NCI-H345 treated with DMSO at 0.1 percent for 48 hours (cell line): ENCODE measurements around the gene KAT7.

Experiments used
- DNase-seq: peaks from one replicate; lab custom pipeline; 2025; ENCODE audit not compliant: unreplicated experiment; lab: John Stamatoyannopoulos, UW

Gene KAT7

DNA sequence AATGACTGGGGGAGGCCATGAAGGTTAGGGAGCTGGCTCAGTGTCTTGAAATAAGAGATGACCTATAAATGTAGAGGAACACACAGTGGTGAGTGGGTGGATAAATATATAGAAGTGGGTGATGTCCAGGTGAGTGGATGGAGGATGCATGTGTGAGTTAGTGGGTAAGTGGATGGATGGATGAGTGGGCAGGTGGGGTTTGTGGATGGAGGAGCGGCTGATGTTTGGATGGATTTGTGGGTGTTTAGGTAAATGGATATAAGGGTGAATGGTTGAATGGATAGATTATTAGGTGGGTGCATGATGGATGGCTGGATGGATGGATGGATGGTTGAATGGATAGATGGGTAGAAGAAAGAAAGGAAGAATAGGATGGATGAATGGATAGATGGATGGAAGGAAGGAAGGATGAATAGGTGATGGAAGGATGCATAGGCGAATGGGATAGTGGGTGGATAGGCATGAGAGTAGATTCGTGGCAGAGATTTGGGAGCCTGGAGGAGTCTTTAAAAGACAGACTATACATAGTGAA, 78.5 kb downstream of the KAT7 start:
- no peak for DNase-seq

- no peak for DNase-seq
Measured at GRCh38 chr17:49869038-49869374, 80.5 kb downstream of the KAT7 start.

- DNase-seq = no peak
Measured at GRCh38 chr17:49870298-49870697, 81.8 kb downstream of the KAT7 start.

DNA sequence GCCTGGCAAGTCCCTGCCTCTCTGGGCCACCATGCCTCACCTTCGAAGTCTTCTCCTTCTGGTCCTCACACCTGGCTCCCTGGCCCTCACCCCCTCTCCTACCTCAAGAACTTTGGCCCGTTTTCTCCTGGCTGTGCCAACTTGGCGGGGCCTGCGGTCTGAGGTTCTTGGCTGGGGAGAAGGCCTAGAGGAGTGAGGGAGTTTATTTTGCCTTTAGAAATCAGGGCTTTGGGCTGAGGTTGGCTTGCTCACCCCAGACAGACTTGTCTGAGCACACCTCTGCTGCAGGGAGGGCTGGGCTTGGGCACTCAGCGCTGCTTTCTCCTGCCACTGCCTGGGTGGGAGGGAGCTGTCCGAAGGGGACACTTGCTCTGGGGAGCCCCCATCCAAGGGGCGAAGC, 82.7 kb downstream of the KAT7 start:
- DNase-seq = no peak

GRCh38 chr17:49872754-49873377, 84.4 kb downstream of the KAT7 start:
- DNase-seq = no peak

- DNase-seq = peak; percentile 75
Measured at GRCh38 chr17:49873466-49873865, 85.0 kb downstream of the KAT7 start.

DNA sequence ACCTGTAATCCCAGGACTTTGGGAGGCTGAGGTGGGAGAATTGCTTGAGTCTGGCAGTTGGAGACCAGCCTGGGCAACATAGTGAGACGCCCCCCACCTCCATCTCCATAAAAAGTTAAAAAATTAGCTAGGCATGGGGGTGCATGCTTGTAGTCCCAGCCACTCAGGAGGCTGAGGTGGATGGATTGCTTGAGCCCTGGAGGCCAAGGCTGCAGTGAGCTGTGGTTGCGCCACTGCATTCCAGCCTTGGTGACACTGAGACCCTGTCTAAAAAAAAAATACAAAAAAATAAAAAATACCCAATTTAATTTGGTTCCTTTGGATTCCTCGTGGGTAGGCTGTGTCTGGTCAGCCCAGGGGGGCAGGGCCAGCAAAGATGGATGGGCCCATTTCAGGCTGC, 85.4 kb downstream of the KAT7 start:
- no peak for DNase-seq

DNA sequence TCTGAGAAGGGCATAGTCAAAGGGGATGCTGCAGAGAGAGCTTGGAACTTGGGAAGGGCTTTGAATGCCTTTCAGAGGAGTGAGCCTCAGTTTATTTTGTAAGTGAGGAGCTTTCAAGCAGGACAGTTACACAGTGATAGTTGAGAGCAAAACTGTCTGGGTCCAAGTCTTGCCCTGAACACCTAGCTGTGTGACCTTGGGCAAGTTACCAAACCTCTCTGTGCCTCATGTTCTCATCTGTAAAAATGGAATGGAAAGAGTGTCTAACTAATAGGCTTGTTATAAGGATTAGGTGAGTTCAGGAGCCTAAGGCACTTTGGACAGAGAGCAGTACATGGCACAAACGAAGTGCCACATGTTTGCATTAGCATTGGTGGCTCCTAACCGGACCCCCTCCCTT, 86.4 kb downstream of the KAT7 start:
- no peak for DNase-seq

- DNase-seq = no peak
Measured at GRCh38 chr17:49875685-49876084, 87.2 kb downstream of the KAT7 start.

DNA sequence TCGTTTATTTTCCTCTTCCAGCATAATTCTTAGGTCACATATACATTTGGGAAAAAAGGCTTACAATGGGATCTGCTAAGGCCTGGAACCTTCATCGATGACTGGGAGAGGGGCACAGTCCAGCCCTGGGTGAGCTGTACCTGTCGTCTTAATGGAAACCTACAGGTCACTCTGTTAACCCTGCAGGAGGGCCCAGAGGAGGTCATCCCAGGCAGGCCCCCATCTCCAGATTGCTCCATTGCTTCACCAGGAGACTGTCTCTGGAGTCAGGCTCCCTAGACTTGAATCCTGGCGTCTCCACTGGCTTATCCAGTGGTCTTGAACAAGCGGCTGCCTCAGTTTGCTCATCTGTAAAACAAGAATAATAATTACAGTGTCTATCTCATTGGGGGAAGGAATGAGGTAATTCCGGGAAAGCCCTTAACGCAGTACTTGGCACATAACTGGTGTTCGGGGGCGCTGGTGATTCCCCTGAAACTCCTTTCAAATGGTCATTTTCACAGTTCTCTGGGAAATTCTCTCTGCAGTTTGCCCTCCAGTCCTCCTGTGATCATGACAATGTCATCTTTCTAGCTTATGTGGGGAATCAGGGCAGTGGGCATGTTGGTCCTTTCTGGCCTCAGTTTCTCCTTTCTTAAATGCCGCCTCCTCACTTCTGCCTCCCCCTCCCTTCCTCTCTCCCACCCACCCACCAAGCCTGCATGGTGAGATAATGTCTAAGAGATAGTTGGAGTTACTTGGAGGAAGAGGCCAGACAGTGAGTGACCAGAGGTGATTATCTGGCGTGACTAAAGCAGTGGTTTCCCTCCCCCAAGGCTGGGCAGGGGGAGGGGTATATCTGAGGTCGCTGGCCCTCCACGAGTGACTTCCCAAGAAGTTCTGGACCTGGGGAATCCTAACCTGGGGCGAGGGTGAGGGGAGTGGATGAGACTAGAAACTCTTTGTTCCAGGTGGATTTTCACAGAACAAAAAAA, 90.7 kb downstream of the KAT7 start:
- DNase-seq = no peak

DNA sequence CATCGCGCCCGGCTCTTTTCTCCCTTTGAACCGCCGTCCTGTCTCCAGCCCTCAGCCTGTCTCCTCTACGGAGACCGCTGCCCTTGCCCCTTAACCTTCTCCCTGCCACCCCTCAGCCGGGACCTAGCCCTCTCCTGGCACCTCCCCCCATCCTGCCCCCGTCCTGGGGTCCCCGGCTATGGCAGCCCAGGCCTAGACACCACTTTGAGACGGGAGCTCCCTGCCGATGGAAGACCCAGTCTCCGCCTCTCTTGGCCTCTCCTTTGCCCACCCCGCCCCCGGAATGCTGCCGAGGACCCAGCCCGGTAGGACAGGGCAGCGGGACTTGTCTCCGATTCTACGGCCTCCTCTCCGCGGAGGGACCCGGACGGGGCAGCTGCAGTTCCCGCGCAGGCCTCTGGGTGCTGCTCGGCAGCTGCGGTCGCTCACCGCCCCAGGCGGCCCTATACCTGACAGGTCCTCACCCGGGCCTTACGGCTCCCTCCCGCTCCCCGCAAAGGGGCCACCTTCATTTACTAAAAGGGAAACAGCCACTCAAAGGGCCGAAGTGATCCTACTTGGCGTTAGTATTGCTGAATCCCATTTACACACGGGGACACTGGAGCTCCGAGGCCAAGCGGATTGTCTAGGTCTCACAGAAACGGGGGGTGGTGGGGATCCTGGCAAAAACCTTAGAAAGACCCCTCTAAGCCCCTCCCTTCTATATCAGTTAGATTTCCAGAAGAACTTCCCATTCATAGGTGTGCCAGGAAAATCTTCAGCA, 92.0 kb downstream of the KAT7 start:
- peak; percentile 38 for DNase-seq

DNA sequence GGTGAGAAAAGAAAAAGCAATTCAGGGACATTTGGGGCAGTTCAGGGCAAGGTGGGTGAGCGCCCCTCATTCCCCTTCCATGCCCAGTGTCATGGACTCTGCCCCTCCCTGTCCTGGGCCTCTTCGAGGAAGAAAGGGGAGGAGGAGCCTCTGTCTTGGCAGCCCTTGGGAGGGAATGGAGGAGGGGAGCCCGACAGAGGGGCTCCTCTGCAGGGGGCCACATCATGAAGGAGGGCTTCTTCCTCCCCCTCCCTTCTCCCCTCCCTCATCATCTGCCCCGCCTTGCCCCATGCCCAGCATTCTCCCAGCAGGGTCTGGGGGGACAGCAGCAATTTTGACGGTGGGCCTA, 92.5 kb downstream of the KAT7 start:
- no peak for DNase-seq

- no peak for DNase-seq
Measured at GRCh38 chr17:49882434-49882833, 94.0 kb downstream of the KAT7 start.
